Activated gamma-delta T cell treated with Interleukin-2 at 50 U/mL for 16 hours (primary cell): ENCODE data around the gene KLHL29.
A peak's percentile ranks its signal among the peaks of the same experiment; 100 is the strongest.

ENCODE experiments used
- DNase-seq: peaks from one replicate; pipeline ENCODE4 v3.0.0-alpha.2; 2020

The KLHL29 gene

GRCh38 chr2:23518481-23519333 lies 133.7 kb downstream of the KLHL29 start:
- no peak for DNase-seq

- DNase-seq: no peak
These were observed 134.3 kb downstream of the KLHL29 start for GRCh38 chr2:23519334-23519651.

- no peak for DNase-seq
These were observed 135.3 kb downstream of the KLHL29 start for GRCh38 chr2:23520256-23520655.

- no peak for DNase-seq
These were observed 136.1 kb downstream of the KLHL29 start for GRCh38 chr2:23521060-23521459.

- DNase-seq: no peak
These were observed 137.9 kb downstream of the KLHL29 start for GRCh38 chr2:23522726-23523372.

GRCh38 chr2:23523373-23524260 lies 138.6 kb downstream of the KLHL29 start:
- DNase-seq: no peak

GRCh38 chr2:23524261-23524706 lies 139.3 kb downstream of the KLHL29 start:
- no peak for DNase-seq

- DNase-seq: no peak
These were observed 140.3 kb downstream of the KLHL29 start for GRCh38 chr2:23525137-23525765.

- DNase-seq: no peak
These were observed 141.1 kb downstream of the KLHL29 start for GRCh38 chr2:23526114-23526513.

- no peak for DNase-seq
These were observed 142.1 kb downstream of the KLHL29 start for GRCh38 chr2:23526835-23527790.

GRCh38 chr2:23528171-23528570 lies 143.2 kb downstream of the KLHL29 start:
- DNase-seq: no peak

GRCh38 chr2:23528690-23529089 lies 143.7 kb downstream of the KLHL29 start:
- no peak for DNase-seq

- no peak for DNase-seq
These were observed 144.7 kb downstream of the KLHL29 start for GRCh38 chr2:23529659-23530058.

- no peak for DNase-seq
These were observed 145.4 kb downstream of the KLHL29 start for GRCh38 chr2:23530206-23530908.

- no peak for DNase-seq
These were observed 145.9 kb downstream of the KLHL29 start for GRCh38 chr2:23530909-23531276.

GRCh38 chr2:23531280-23531679 lies 146.3 kb downstream of the KLHL29 start:
- DNase-seq: no peak

GRCh38 chr2:23531881-23532280 lies 146.9 kb downstream of the KLHL29 start:
- no peak for DNase-seq

GRCh38 chr2:23532391-23533337 lies 147.7 kb downstream of the KLHL29 start:
- DNase-seq: peak; percentile 22

- no peak for DNase-seq
These were observed 148.3 kb downstream of the KLHL29 start for GRCh38 chr2:23533338-23533695.

- no peak for DNase-seq
These were observed 149.8 kb downstream of the KLHL29 start for GRCh38 chr2:23534771-23535170.
